H9 (cell line): Measurements from ENCODE around the gene UTP25. TPM values are rescaled to one million over a fixed set of nuclear protein-coding genes. Genes with fewer than 3 reads are reported as not detected.
"Not testable (repeated sequence)": the region's sequence is repeated elsewhere in the genome, so short reads cannot be mapped to it uniquely, and the experiment has no call there.

Experiments used
- DNase-seq: peaks from one replicate; pipeline ENCODE4 v3.0.0-alpha.2; 2017
- H2AFZ ChIP-seq: one replicate; pipeline ENCODE4 v1.6.1; 2013; ENCODE audit warnings: mild to moderate bottlenecking, low read length, control low read depth, moderate library complexity
- H2AK5ac ChIP-seq: 2 replicates; pipeline ENCODE4 v1.6.1; 2013; ENCODE audit warnings: low read length, control low read depth, mixed read lengths; ENCODE audit not compliant: insufficient read length
- H2BK120ac ChIP-seq: one replicate; pipeline ENCODE4 v1.6.1; 2013; ENCODE audit warnings: low read depth, mild to moderate bottlenecking, low read length, control low read depth, inconsistent platforms; ENCODE audit not compliant: poor library complexity, severe bottlenecking
- H2BK12ac ChIP-seq: 2 replicates; pipeline ENCODE4 v1.6.1; 2013; ENCODE audit warnings: low read length, control low read depth, mixed read lengths, low read depth; ENCODE audit not compliant: insufficient read length
- H2BK15ac ChIP-seq: 2 replicates; pipeline ENCODE4 v1.6.1; 2013; ENCODE audit warnings: low read depth, low read length, control low read depth
- H2BK20ac ChIP-seq: one replicate; pipeline ENCODE4 v1.6.1; 2013; ENCODE audit warnings: low read depth, mild to moderate bottlenecking, low read length, control low read depth, inconsistent platforms; ENCODE audit not compliant: poor library complexity, severe bottlenecking
- H2BK5ac ChIP-seq: 2 replicates; pipeline ENCODE4 v1.6.1; 2013; ENCODE audit warnings: low read length, control low read depth, mixed read lengths; ENCODE audit not compliant: insufficient read length
- H3K14ac ChIP-seq: 2 replicates; pipeline ENCODE4 v1.6.1; 2013; ENCODE audit warnings: low read length, control low read depth; ENCODE audit not compliant: insufficient read depth
- H3K18ac ChIP-seq: 2 replicates; pipeline ENCODE4 v1.6.1; 2013; ENCODE audit warnings: low read depth, mild to moderate bottlenecking, mixed read lengths, low read length, control low read depth; ENCODE audit not compliant: insufficient read length
- H3K23ac ChIP-seq: 2 replicates; pipeline ENCODE4 v1.6.1; 2013; ENCODE audit warnings: low read length, control low read depth, mixed read lengths, low read depth; ENCODE audit not compliant: insufficient read length
- H3K23me2 ChIP-seq: 2 replicates; pipeline ENCODE4 v1.6.1; 2013; ENCODE audit warnings: low read depth, mild to moderate bottlenecking, mixed read lengths, low read length, control low read depth; ENCODE audit not compliant: insufficient read length, poor library complexity, severe bottlenecking
- H3K27ac ChIP-seq: 2 replicates; pipeline ENCODE4 v1.5.1; 2013; ENCODE audit warnings: low read length, control low read depth, mixed read lengths, low read depth; ENCODE audit not compliant: insufficient read length
- H3K27me3 ChIP-seq: 2 replicates; pipeline ENCODE4 v1.6.1; 2013; ENCODE audit warnings: low read length, control low read depth, inconsistent platforms; ENCODE audit not compliant: insufficient read depth
- H3K4ac ChIP-seq: 2 replicates; pipeline ENCODE4 v1.6.1; 2013; ENCODE audit warnings: low read depth, mild to moderate bottlenecking, control low read depth, inconsistent platforms, low read length, moderate library complexity
- H3K4me1 ChIP-seq: 2 replicates; pipeline ENCODE4 v1.6.1; 2013; ENCODE audit warnings: low read length, control low read depth, inconsistent platforms; ENCODE audit not compliant: insufficient read depth
- H3K4me2 ChIP-seq: 2 replicates; pipeline ENCODE4 v1.6.1; 2013; ENCODE audit warnings: low read length, control low read depth, mixed read lengths; ENCODE audit not compliant: insufficient read length, insufficient read depth
- H3K56ac ChIP-seq: 2 replicates; pipeline ENCODE4 v1.6.1; 2013; ENCODE audit warnings: low read depth, mild to moderate bottlenecking, mixed read lengths, low read length, control low read depth; ENCODE audit not compliant: insufficient read length
- H3K79me1 ChIP-seq: 2 replicates; pipeline ENCODE4 v1.6.1; 2013; ENCODE audit warnings: low read depth, mild to moderate bottlenecking, moderate library complexity, low read length, control low read depth, inconsistent platforms; ENCODE audit not compliant: insufficient read depth, poor library complexity, severe bottlenecking
- H3K79me2 ChIP-seq: 2 replicates; pipeline ENCODE4 v1.6.1; 2013; ENCODE audit warnings: low read length, control low read depth, inconsistent platforms; ENCODE audit not compliant: insufficient read depth
- H3K9ac ChIP-seq: 2 replicates; pipeline ENCODE4 v1.6.1; 2013; ENCODE audit warnings: low read length, control low read depth, mixed read lengths; ENCODE audit not compliant: insufficient read length; ENCODE audit errors: extremely low read depth
- H3K9me3 ChIP-seq: one replicate; pipeline ENCODE4 v1.6.1; 2013; ENCODE audit warnings: low read depth, low read length, inconsistent platforms; ENCODE audit not compliant: control insufficient read depth
- H3T11ph ChIP-seq: one replicate; pipeline ENCODE4 v1.6.1; 2013; ENCODE audit warnings: mild to moderate bottlenecking, low read length, control low read depth, inconsistent platforms
- H4K20me1 ChIP-seq: one replicate; pipeline ENCODE4 v1.6.1; 2013; ENCODE audit not compliant: control insufficient read depth, insufficient read length, insufficient read depth
- H4K5ac ChIP-seq: 2 replicates; pipeline ENCODE4 v1.6.1; 2013; ENCODE audit warnings: low read depth, mild to moderate bottlenecking, mixed read lengths, low read length, control low read depth; ENCODE audit not compliant: insufficient read length
- H4K8ac ChIP-seq: replicated peaks from 2 replicates; pipeline ENCODE4 v1.6.1; 2013; ENCODE audit warnings: low read length, control low read depth, mixed read lengths, low read depth; ENCODE audit not compliant: insufficient read length
- H4K91ac ChIP-seq: 2 replicates; pipeline ENCODE4 v1.6.1; 2013; ENCODE audit warnings: low read depth, mild to moderate bottlenecking, moderate library complexity, mixed read lengths, low read length, control low read depth; ENCODE audit not compliant: insufficient read length
- H3K27ac Mint-ChIP-seq, 3 experiments: 2 replicates in 2 of 3; 3 replicates in 1 of 3; pipeline ENCODE4 v1.8.0; 2020 to 2021; ENCODE audit warnings: mixed read lengths in 3 of 3, mild to moderate bottlenecking in 1 of 3, moderate library complexity in 1 of 3
- H3K27me3 Mint-ChIP-seq: 2 replicates; pipeline ENCODE4 v1.8.0; 2021; ENCODE audit warnings: low read depth, mild to moderate bottlenecking, moderate library complexity, mixed read lengths
- H3K36me3 Mint-ChIP-seq, 3 experiments: 2 replicates in 2 of 3; 3 replicates in 1 of 3; pipeline ENCODE4 v1.8.0; 2020 to 2021; ENCODE audit warnings: low read depth in 3 of 3, mixed read lengths in 3 of 3; ENCODE audit not compliant: insufficient read depth in 1 of 3
- H3K4me1 Mint-ChIP-seq, 2 experiments: 2 replicates each; pipeline ENCODE4 v1.8.0; 2020; ENCODE audit warnings: mixed read lengths in 2 of 2
- H3K4me3 Mint-ChIP-seq, 2 experiments: 2 replicates in 1 of 2; 3 replicates in 1 of 2; pipeline ENCODE4 v1.8.0; 2020 to 2021; ENCODE audit warnings: mild to moderate bottlenecking in 2 of 2, mixed read lengths in 2 of 2, moderate library complexity in 1 of 2
- H3K9me3 Mint-ChIP-seq, 2 experiments: 2 replicates in 1 of 2; 3 replicates in 1 of 2; pipeline ENCODE4 v1.8.0; 2020; ENCODE audit warnings: mild to moderate bottlenecking in 2 of 2, mixed read lengths in 2 of 2, moderate library complexity in 1 of 2
- WGBS: extraction: QIAGEN DNeasy Blood & Tissue Kit; methylation state at CpG from one replicate; pipeline ENCODE4 v1.1.7; 2013; ENCODE audit warnings: missing lambda C conversion rate, low lambda C conversion rate, mixed read lengths; ENCODE audit not compliant: insufficient read length; ENCODE audit errors: extremely low coverage; 5-methylcytosine and 5-hydroxymethylcytosine counted together
- total RNA-seq: library from RNA; stranded (reverse); gene quantifications from 2 replicates; pipeline ENCODE4 v1.2.1, GENCODE V29; 2021

Gene UTP25
- total RNA-seq, 1 experiment from 2014 or later: 12.9 TPM

DNA sequence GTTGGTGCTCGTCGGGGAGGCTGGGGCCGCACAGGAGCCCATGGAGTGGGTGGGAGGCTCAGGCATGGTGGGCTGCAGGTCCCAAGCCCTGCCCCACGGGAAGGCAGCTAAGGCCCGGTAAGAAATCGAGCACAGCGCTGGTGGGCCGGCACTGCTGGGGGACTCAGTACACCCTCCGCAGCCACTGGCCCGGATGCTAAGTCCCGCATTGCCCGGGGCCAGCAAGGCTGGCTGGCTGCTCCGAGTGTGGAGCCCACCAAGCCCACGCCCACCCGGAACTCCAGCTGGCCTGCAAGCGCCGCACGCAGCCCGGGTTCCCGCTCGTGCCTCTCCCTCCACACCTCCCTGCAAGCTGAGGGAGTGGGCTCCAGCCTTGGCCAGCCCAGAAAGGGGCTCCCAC is 71.1 kb downstream of the UTP25 start:
- not testable (repeated sequence) for H3K9me3 ChIP-seq, H3K4me1 ChIP-seq, H3K27ac Mint-ChIP-seq, H3K18ac ChIP-seq, H4K8ac ChIP-seq, H2BK5ac ChIP-seq, H3K79me1 ChIP-seq, H2AK5ac ChIP-seq, H4K5ac ChIP-seq, H2BK15ac ChIP-seq, H2BK12ac ChIP-seq, H3K23me2 ChIP-seq, H3K36me3 Mint-ChIP-seq, H3T11ph ChIP-seq, H4K20me1 ChIP-seq, H3K4ac ChIP-seq, H3K4me1 Mint-ChIP-seq, H2AFZ ChIP-seq, H3K4me2 ChIP-seq, H4K91ac ChIP-seq, H3K27me3 ChIP-seq, H3K14ac ChIP-seq, H3K79me2 ChIP-seq, H3K27ac ChIP-seq, DNase-seq, H3K23ac ChIP-seq, H2BK120ac ChIP-seq, H2BK20ac ChIP-seq, H3K56ac ChIP-seq, H3K4me3 Mint-ChIP-seq, H3K9me3 Mint-ChIP-seq, H3K9ac ChIP-seq, H3K27me3 Mint-ChIP-seq
- WGBS: no CpG with 5 or more reads among the region's 21 CpGs
